ENCODE measurements around the gene ELOVL1.

DNA sequence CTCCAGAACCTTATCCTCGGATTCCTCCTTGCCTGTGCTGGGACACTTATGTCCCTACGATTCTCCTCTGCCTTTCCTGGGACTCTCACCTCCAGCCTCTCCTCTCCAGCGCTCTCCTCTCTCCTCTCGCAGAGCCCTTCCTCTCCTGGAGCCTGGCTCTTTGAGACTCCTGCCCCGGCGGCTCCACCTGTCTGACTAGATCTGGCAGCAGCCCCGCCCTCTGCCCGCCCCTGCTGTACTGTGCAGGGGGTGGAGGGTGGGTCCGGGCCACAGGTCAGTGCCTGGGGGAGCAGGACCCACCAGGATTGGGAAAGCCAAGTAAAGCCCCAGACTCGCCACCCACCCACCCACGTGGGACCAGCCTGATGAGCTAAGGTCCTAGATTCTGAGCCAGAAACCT, 1.6 kb downstream of the ELOVL1 start:
- TF ChIP-seq, protein P1, sequence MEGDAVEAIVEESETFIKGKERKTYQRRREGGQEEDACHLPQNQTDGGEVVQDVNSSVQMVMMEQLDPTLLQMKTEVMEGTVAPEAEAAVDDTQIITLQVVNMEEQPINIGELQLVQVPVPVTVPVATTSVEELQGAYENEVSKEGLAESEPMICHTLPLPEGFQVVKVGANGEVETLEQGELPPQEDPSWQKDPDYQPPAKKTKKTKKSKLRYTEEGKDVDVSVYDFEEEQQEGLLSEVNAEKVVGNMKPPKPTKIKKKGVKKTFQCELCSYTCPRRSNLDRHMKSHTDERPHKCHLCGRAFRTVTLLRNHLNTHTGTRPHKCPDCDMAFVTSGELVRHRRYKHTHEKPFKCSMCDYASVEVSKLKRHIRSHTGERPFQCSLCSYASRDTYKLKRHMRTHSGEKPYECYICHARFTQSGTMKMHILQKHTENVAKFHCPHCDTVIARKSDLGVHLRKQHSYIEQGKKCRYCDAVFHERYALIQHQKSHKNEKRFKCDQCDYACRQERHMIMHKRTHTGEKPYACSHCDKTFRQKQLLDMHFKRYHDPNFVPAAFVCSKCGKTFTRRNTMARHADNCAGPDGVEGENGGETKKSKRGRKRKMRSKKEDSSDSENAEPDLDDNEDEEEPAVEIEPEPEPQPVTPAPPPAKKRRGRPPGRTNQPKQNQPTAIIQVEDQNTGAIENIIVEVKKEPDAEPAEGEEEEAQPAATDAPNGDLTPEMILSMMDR (IDR thresholded peaks at IDR 0.05) = no peak
- no peak for TF ChIP-seq POLR2A (IDR thresholded peaks at IDR 0.05)
